DMS153 treated with DMSO at 0.1 percent for 48 hours (cell line): ENCODE measurements around the gene PLXNB3.

ENCODE experiments used
- DNase-seq: peaks from one replicate; lab custom pipeline; 2025; ENCODE audit not compliant: unreplicated experiment; lab: John Stamatoyannopoulos, UW

PLXNB3 gene

DNA sequence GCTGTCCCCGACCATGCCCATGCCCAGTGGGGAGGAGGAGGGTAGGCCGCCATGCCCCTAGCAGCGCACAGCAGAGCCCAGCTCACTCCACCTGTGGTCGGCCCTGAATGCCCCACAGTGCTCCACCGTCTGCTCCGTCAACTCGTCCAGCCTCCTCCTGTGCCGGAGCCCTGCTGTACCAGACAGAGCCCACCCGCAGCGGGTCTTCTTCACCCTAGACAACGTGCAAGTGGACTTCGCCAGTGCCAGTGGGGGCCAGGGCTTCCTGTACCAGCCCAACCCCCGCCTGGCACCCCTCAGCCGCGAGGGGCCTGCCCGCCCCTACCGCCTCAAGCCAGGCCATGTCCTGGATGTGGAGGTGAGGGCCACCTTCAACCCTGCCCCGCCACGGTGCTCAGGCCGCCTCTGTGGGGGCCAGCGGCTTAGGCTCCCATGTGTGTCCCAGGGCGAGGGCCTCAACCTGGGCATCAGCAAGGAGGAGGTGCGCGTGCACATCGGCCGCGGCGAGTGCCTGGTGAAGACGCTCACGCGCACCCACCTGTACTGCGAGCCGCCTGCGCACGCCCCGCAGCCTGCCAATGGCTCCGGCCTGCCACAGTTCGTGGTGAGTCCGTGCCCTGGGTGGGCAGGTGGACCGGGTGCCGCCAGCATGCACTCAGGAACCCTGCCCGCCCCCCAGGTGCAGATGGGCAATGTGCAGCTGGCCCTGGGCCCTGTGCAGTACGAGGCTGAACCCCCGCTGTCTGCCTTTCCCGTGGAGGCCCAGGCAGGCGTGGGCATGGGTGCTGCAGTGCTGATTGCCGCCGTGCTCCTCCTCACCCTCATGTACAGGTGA, 9.9 kb downstream of the PLXNB3 start:
- DNase-seq = no peak

DNA sequence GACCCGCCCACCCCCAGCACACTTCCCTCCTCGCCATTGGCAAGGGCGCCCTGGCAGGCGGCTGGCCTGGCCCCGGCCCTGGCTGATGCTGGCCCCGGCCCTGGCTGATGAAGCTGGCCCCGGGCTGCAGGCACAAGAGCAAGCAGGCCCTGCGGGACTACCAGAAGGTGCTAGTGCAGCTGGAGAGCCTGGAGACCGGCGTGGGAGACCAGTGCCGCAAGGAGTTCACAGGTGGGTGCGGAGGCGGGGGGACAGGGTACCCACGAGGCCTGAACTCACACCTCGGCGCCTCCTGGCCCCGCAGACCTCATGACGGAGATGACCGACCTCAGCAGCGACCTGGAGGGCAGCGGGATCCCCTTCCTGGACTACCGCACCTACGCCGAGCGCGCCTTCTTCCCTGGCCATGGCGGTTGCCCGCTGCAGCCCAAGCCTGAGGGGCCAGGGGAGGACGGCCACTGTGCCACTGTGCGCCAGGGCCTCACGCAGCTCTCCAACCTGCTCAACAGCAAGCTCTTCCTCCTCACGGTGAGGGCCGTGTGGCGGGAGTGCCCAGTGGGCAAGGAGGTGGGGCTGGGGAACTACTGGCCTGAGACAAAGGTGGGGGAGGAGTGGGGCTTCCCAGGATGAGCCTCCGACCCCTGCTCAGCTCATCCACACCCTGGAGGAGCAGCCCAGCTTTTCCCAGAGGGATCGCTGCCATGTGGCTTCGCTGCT, 10.7 kb downstream of the PLXNB3 start:
- no peak for DNase-seq

DNA sequence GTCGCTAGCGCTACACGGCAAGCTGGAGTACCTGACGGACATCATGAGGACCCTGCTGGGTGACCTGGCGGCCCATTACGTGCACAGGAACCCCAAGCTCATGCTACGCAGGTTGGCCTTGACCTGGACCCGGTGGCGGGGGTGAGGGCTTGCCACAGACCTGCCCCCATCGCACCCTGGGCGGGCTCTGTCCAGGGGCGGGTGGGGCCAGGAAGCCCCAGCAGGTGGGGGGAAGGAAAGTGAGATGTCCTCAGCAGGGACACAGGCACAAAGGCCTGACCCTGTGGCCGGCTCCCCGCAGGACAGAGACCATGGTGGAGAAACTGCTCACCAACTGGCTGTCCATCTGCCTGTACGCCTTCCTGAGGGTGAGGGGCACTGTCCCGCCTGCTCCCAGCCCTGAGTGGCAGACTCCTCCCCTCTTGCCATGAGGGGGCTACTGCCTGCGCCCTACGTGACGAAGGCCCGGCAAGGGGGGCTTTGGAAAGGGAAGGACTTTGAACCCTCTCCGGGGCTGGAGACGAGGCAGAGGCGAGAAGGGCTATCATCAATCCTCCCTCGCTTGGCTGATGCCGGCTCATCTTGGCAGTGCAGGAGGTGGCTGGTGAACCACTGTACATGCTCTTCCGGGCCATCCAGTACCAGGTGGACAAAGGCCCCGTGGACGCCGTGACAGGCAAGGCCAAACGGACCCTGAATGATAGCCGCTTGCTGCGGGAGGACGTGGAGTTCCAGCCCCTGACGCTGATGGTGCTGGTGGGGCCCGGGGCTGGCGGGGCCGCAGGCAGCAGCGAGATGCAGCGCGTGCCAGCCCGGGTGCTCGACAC, 11.5 kb downstream of the PLXNB3 start:
- DNase-seq = no peak

DNA sequence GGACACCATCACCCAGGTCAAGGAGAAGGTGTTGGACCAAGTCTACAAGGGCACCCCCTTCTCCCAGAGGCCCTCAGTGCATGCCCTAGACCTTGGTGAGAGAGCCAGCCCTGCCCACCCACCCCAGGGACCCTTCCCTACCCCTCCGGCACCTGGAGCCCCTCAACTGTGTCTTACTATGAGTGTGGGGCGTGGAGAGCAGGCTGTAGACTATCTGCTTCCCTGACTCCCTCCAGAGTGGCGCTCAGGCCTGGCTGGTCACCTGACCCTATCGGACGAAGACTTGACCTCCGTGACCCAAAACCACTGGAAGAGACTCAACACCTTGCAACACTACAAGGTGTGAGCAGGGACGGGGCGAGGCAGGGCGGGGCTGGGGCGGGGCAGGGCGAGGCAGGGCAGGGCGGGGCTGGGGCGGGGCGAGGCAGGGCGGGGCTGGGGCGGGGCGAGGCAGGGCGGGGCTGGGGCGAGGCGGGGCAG, 12.1 kb downstream of the PLXNB3 start:
- DNase-seq = no peak

DNA sequence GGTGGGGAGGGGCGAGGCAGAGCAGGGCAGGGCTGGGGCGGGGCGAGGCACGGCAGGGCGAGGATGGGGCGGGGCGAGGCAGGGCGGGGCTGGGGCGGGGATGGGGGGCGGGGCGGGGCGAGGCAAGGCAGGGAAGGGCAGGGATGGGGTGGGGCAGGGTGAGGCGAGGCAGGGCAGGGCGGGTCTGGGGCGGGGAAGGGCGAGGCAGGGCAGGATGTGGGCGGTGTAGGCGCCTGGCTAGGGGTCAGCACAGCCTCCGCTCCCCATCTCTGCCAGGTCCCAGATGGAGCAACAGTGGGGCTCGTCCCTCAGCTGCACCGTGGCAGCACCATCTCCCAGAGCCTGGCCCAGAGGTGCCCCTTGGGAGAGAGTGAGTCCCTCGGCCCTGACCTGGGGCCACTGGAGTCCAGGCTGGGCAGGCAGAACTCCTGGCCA, 12.6 kb downstream of the PLXNB3 start:
- DNase-seq = no peak

DNA sequence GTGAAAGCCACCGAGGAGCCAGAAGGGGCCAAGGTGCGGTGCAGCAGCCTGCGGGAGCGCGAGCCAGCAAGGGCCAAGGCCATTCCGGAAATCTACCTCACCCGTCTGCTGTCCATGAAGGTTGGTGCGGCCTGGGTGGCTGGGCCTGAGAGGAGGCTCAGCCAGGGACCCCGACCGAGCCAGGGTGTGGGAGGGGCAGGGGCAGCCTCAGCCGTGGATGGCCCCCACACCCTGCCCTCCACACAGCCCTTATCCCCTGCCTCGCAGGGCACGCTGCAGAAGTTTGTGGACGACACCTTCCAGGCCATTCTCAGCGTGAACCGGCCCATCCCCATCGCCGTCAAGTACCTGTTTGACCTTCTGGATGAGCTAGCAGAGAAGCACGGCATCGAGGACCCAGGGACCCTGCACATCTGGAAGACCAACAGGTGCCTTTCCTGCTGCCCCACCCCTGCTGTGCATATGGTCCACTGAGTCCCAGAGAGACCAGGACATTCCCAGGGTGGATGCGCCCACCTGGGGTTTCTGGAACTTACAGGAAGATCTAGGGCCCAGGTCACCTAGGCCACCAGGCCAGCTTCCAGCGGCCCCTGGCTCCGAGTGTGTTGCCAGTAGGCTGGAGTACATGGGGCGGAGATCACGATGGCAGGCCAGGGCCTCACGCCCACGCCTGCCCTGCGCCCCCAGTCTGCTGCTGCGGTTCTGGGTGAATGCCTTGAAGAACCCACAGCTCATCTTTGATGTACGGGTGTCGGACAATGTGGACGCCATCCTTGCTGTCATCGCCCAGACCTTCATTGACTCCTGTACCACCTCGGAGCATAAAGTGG, 13.4 kb downstream of the PLXNB3 start:
- DNase-seq = no peak

DNA sequence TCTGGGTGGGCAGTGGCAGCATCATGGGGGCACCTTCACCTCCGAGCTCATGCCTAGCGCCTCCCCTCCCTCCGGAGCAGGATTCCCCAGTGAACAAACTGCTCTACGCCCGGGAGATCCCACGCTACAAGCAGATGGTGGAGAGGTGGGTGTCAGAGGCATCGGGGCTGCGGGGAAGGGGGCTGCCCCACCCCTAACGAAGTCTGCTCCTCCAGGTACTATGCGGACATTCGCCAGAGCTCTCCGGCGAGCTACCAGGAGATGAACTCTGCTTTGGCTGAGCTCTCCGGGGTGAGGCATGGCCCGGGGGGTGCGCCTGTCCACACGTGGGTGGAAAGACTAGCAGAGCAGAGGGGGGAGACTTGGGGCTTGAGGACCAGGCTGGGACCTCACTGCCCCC, 14.1 kb downstream of the PLXNB3 start:
- no peak for DNase-seq

DNA sequence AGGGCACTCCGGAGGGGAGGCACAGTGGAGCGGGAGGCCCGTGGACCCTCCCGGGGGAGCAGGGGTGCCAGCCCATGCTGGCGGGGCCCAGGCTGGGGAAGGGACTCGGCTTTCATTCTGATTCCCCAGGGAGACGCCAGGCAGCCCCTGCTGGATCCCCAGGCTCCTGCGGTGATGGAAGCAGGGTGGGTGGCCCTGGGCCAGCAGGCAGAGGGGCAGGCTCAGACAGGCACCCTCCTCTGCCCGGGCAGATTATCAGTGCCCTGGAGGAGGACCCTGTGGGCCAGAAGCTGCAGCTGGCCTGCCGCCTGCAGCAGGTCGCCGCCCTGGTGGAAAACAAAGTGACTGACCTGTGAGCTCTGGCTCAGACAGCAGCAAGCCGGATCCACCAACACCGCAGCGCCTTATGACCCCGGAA, 14.6 kb downstream of the PLXNB3 start:
- no peak for DNase-seq

DNA sequence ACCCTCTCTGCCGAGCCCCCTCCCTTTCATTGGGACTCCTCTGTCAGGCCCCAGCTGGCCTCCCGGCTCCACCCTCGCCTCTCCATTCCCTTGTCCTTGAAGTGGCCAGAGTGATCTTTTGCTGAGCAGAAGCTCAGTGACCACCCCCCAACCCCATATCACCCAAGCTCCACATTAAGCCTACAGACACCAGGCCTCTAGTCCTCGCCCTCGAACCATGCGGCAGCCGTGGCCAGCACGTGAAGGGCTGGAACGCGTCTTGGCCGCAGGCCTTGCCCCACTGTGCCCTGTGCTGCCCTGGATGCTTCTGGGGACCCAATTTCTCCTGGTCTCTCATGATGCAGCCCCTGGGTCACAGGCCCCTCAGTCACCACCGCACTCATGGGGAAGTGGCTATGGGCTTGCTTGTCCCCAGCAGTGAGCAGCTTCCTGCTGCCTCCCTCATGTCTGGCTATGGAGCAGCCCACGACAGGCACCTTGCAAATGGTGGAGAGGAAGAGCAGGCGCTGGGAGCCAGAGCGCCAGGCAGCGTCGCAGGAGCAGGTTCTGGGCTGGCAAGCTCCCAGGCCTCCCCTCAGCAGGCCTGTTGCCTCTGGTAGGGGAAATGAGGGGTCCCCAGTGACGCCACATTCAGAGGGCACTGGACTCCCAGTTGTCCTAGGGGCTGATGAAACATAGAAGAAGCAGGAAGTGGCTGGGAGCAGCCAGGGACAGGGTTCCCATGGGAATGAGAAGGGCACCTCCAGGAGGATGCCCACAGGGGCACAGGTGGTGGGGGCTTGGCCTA, 16.0 kb downstream of the PLXNB3 start:
- peak; percentile 11 for DNase-seq

DNA sequence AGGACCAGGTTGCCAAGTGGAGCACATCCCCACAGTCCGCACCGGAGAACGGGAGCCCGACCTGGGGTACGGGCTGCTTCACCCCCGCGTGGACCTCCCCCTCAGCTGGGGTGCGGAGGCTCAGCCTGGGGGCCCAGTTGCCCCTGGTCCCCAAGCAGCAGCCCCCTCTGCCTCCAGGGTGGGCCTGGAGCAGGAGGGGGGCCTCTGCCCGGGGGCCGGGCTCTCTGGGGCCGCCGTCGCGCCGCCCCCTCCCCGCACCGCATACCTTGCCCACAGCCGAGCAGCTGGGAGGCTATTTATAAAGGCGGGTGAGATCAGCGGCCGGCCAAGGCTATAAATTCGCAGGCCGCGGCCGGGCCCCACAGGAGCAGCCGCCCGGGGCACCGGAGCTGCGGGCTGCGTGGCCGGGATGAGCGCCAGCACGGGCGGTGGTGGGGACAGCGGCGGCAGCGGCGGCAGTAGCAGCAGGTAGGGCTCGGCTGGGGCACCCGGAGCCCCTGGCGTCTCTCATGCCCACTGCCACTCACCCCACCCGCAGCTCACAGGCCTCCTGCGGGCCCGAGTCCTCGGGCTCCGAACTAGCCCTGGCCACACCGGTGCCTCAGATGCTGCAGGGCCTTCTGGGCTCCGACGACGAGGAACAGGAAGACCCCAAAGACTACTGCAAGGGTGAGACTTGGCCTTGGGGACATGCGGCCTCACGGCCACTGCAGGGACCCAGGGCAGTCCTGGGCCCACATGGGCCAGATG, 16.8 kb downstream of the PLXNB3 start, which contains the start of gene SRPK3:
SRPK3 (plus strand) TSS at position 364 of the 750 bp plus-strand sequence; CDS start at position 410, 46 bp downstream.
- peak; percentile 18 for DNase-seq

DNA sequence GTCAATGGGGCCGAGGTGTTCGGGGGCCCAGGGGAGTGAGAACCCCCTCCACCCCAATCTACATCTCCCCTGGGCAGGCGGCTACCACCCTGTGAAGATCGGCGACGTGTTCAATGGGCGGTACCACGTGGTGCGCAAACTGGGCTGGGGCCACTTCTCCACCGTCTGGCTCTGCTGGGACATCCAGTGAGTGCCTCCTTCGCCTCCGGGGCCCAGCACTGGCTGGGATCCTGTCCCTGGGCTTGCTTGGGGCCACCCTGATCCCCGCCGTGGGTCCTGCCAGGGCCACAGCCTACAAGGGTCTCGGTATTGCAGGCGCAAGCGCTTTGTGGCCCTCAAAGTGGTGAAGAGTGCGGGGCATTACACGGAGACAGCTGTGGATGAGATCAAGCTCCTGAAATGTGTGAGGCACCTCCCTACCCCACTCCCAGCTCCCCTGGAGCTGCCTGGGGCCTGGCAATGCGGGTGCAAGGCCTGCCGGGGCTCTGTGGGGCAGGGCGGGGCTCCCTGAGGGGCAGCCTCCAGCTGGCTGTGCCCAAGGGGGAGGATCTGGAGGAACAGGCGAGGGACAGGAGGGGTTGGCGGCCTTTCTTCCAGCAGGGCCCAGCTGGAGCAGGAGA, 17.5 kb downstream of the PLXNB3 start:
- peak; percentile 19 for DNase-seq

DNA sequence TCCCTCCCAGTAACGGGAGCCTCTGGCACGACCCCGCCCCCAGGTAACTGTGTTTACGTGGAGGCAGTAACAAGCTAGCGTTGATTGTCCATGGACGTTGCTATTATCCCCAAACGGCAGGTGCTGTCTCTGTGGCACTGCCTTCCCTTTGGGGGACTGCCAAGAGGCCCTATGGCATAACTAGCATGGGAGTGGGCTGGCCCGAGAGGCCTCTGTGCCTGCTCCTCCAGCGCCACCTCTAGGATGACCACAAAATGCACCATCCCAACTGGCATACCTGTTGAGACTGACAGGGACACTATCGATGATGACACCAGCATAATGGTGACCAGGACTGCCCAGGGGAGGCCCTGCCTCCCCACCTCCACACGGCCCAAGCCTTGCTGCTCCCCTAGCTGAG, 18.3 kb downstream of the PLXNB3 start:
- DNase-seq = peak; percentile 87

DNA sequence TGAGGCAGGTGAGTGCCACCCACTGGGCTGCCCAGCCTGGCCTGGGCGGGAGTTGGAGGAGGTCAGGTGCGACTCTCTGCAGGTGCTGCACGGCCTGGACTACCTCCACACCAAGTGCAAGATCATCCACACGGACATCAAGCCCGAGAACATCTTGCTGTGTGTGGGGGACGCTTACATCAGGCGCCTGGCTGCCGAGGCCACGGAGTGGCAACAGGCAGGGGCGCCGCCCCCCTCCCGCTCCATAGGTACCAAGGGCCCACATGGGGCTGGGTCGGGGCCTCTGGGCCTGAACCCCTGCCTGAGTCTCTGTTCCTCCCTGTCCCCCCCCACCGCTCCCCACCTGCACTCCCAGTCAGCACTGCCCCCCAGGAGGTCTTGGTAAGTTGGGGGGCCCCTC, 18.8 kb downstream of the PLXNB3 start:
- DNase-seq = no peak

DNA sequence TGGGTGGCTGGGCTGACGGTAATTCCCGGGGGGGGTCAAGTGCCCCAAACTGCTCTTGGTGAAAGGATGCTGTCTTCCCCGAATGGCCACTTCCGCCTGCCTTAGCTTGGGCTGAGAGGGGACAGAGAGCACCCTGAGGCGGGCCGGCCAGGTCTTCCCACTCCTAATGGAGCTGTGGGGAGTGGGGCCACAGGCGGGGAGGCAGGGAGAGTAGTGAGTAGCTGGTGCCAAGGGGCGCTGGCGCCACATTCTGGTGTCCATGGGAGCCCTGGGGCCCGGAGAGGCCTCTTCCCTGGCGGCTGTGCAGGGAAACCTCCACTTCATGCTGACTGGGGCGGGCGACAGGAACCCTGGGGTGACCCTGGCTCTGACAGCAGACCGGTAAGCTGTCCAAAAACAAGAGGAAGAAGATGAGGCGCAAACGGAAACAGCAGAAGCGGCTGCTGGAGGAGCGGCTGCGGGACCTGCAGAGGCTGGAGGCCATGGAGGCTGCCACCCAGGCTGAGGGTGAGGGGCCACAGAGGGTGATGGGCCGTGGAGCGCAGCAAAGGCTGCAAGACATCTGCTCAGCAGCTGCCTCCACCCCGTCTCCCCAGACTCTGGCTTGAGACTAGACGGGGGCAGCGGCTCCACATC, 19.4 kb downstream of the PLXNB3 start:
- no peak for DNase-seq

DNA sequence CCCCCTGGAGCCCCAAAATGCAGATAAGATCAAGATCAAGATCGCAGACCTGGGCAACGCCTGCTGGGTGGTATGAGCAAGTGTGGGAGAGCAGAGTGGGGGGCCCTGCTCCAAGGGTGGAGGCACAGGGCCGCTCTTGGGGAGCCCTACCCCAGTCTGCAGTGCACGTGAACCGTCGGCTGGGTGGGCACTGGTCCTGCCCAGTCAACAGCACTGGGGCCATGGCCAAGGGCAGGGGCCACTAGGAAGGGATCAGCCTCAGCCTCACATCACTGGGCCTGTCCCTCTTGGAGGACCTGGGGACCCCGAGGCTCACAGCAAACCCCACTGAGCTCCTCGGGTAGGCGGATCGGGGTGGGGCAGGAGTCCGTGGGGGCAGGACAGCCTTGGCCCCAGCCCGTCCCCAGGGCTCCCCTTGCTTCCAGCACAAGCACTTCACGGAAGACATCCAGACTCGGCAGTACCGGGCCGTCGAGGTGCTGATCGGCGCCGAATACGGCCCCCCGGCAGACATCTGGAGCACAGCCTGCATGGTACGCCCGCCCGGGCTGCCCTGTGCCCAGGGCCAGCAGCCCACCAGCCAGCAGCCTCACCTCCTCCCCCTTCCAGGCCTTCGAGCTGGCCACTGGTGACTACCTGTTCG, 20.4 kb downstream of the PLXNB3 start:
- DNase-seq = no peak

DNA sequence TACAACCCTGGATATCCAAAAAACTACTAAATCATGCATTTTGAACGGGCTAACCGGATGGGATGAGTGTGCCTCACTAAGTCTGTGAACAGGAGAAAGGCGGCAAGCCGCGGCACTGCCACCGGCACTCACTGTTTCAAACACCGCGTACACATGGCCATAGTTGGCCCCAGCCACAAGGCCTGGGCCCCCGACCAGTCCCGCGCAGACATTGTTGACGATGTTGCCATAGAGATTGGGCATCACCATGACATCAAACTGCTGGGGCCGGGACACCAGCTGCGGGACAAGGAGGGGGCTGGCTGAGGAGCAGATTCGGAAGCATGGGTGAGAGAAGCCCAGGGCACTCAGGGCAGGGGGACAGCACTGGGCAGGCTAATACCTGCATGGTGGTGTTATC, 22.6 kb downstream of the PLXNB3 start:
- DNase-seq = no peak

DNA sequence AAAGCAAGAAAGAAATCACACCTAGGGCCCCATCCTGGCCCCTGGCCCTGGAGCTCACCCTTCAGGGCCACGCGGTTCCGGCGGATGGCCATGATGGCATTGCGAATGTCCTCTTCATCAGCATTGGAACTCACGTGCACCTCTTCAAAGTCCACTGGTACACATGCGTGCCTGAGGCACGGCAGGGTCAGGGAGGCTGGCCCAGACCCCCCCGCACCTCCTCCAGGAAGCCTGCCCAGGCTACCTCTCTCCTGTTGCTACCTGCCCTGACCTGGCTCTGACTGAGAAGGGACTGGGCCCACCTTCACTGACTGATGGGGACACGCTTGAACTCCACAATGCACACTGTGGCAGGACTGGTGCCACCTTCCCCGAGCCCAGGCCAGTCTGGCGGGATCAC, 25.6 kb downstream of the PLXNB3 start:
- no peak for DNase-seq
